Loucy (cell line): ENCODE results near the gene CFAP92.

ENCODE experiments used
- EZH2phosphoT487 ChIP-seq: fragments of 200-600 bp; IDR thresholded peaks from 2 replicates; pipeline ENCODE4 v1.6.1; 2018; ENCODE audit warnings: antibody characterized with exemption, mild to moderate bottlenecking, moderate library complexity, borderline replicate concordance
- TF ChIP-seq, protein P1 (sequence below): fragments of 200-600 bp; sonication (generic); conservative IDR thresholded peaks from 2 replicates; pipeline ENCODE4 v1.5.1; 2014; ENCODE audit warnings: mild to moderate bottlenecking, antibody characterized with exemption, low read length

DNA sequence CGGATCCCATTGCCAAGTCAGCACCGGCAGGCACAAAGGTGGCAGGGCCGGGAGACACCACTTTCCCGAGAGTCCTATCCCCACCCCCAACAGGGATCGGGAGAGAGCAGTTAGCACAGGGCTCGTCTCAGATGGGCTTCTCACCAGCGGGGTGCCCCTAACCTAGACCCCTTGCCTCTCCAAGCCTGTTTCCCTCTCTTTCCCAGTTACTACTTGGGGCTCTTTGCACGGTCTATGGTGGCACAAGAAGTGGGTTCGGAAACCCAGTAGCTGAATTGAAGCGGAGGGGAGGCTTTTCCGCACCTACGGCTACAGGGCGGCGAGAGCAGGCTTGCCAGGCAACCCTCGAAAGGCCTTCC lies 6.8 kb upstream of the CFAP92 start:
- TF ChIP-seq, protein P1, sequence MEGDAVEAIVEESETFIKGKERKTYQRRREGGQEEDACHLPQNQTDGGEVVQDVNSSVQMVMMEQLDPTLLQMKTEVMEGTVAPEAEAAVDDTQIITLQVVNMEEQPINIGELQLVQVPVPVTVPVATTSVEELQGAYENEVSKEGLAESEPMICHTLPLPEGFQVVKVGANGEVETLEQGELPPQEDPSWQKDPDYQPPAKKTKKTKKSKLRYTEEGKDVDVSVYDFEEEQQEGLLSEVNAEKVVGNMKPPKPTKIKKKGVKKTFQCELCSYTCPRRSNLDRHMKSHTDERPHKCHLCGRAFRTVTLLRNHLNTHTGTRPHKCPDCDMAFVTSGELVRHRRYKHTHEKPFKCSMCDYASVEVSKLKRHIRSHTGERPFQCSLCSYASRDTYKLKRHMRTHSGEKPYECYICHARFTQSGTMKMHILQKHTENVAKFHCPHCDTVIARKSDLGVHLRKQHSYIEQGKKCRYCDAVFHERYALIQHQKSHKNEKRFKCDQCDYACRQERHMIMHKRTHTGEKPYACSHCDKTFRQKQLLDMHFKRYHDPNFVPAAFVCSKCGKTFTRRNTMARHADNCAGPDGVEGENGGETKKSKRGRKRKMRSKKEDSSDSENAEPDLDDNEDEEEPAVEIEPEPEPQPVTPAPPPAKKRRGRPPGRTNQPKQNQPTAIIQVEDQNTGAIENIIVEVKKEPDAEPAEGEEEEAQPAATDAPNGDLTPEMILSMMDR: no peak
- TF ChIP-seq EZH2phosphoT487: no peak
